HepG2 (cell line): ENCODE data around the gene PSMD5. TPM values are rescaled to one million over a fixed set of nuclear protein-coding genes. Genes with fewer than 3 reads are reported as not detected.
A peak's percentile ranks its signal among the peaks of the same experiment; 100 is the strongest.

Experiments used
- BORCS8-MEF2B ChIP-seq: sonication (generic); formaldehyde crosslinking; IDR thresholded peaks from 2 replicates; pipeline ENCODE4 v1.8.0; 2022; ENCODE audit warnings: mild to moderate bottlenecking, missing genetic modification reagents
- FOXA3 ChIP-seq: IDR thresholded peaks from 2 replicates; pipeline ENCODE4 v1.6.1; 2016; ENCODE audit warnings: missing genetic modification reagents, missing compliant biosample characterization
- FOXJ3 ChIP-seq: sonication (generic); formaldehyde crosslinking; IDR thresholded peaks from 2 replicates; pipeline ENCODE4 v1.4.0; 2020; ENCODE audit warnings: missing genetic modification reagents, mild to moderate bottlenecking, borderline replicate concordance
- HOXA3 ChIP-seq: sonication (generic); formaldehyde crosslinking; IDR thresholded peaks from 2 replicates; pipeline ENCODE4 v1.5.0; 2020; ENCODE audit warnings: missing genetic modification reagents
- JARID2 ChIP-seq: sonication (generic); formaldehyde crosslinking; IDR thresholded peaks from 2 replicates; pipeline ENCODE4 v1.8.1; 2023; ENCODE audit warnings: missing genetic modification reagents, inconsistent platforms; ENCODE audit not compliant: insufficient replicate concordance
- JUNB ChIP-seq: sonication (generic); formaldehyde crosslinking; IDR thresholded peaks from 2 replicates; pipeline ENCODE4 v1.8.0; 2022; ENCODE audit warnings: missing genetic modification reagents, mild to moderate bottlenecking, borderline replicate concordance
- KLF12 ChIP-seq: sonication (generic); formaldehyde crosslinking; IDR thresholded peaks from 2 replicates; pipeline ENCODE4 v1.4.0; 2020; ENCODE audit warnings: missing genetic modification reagents, borderline replicate concordance
- POLR2AphosphoS5 ChIP-seq: IDR thresholded peaks from 2 replicates; pipeline ENCODE4 v1.6.1; 2012; ENCODE audit warnings: low read depth, low read length
- RELA ChIP-seq: sonication (generic); formaldehyde crosslinking; IDR thresholded peaks from 2 replicates; pipeline ENCODE4 v1.4.0; 2020; ENCODE audit warnings: missing genetic modification reagents
- RNF2 ChIP-seq: fragments of 450-650 bp; conservative IDR thresholded peaks from 2 replicates; pipeline ENCODE4 v1.6.1; 2016; ENCODE audit warnings: low read depth
- SOX6 ChIP-seq, 2 experiments: fragments of 450-650 bp in 1 of 2; sonication (generic) in 1 of 2; formaldehyde crosslinking in 1 of 2; IDR thresholded peaks; 2 replicates each; pipeline versions ENCODE4 v1.4.0 to v1.6.1; 2017 to 2020; ENCODE audit warnings: antibody characterized with exemption in 1 of 2, mild to moderate bottlenecking in 1 of 2, missing genetic modification reagents in 1 of 2
- THAP8 ChIP-seq: sonication (generic); formaldehyde crosslinking; IDR thresholded peaks from 2 replicates; pipeline ENCODE4 v1.5.1; 2020; ENCODE audit warnings: missing genetic modification reagents, mild to moderate bottlenecking, borderline replicate concordance
- U2AF2 ChIP-seq: fragments of 200-400 bp; formaldehyde crosslinking; IDR thresholded peaks from 2 replicates; pipeline ENCODE4 v1.6.1; 2017; ENCODE audit warnings: low read depth, mild to moderate bottlenecking, low read length
- YY1 ChIP-seq: IDR thresholded peaks from 2 replicates; pipeline ENCODE4 v1.6.1; 2011; ENCODE audit warnings: low read length, low read depth, moderate library complexity, mild to moderate bottlenecking; ENCODE audit not compliant: insufficient read depth, insufficient replicate concordance
- ZNF615 ChIP-seq: sonication (generic); formaldehyde crosslinking; IDR thresholded peaks from 2 replicates; pipeline ENCODE4 v1.5.0; 2020; ENCODE audit warnings: mild to moderate bottlenecking, missing genetic modification reagents, borderline replicate concordance
- ZNF691 ChIP-seq: sonication (generic); formaldehyde crosslinking; IDR thresholded peaks from 2 replicates; pipeline ENCODE4 v1.4.0; 2020; ENCODE audit warnings: missing genetic modification reagents, low read depth, mild to moderate bottlenecking, borderline replicate concordance
- ZNF703 ChIP-seq: sonication (generic); formaldehyde crosslinking; IDR thresholded peaks from 2 replicates; pipeline ENCODE4 v1.5.1; 2020; ENCODE audit warnings: missing genetic modification reagents, mild to moderate bottlenecking, moderate library complexity, borderline replicate concordance
- polyA plus RNA-seq, 8 experiments: library from polyadenylated mRNA; depleted of rRNA in 3 of 8; stranded (reverse) in 7 of 8; unstranded in 1 of 8; fragments of >200 nt; fragmentation: Illumina TruSeq in 4 of 8; extraction: Trizol in 4 of 8; gene quantifications; 2 replicates each; pipeline versions ENCODE4 v1.2.1 to v1.2.3, GENCODE V29; 2011 to 2016; ENCODE audit warnings: low read depth in 4 of 8, missing spikeins in 1 of 8, mixed read lengths in 1 of 8; ENCODE audit not compliant: insufficient read depth in 1 of 8
- total RNA-seq, 5 experiments: library from RNA; depleted of rRNA; stranded (reverse); fragments of >200 nt; fragmentation: Illumina TruSeq; extraction: Trizol; gene quantifications; 2 replicates each; pipeline ENCODE4 v1.2.3, GENCODE V29; 2016; ENCODE audit warnings: low read depth in 1 of 5
- TF ChIP-seq, protein P1 (sequence below): sonication (generic); formaldehyde crosslinking; IDR thresholded peaks from 2 replicates; pipeline ENCODE4 v1.4.0; 2020; ENCODE audit warnings: missing genetic modification reagents
- TF ChIP-seq, protein P2 (sequence below): sonication (generic); formaldehyde crosslinking; IDR thresholded peaks from 2 replicates; pipeline ENCODE4 v1.5.0; 2020; ENCODE audit warnings: missing genetic modification reagents, mild to moderate bottlenecking, borderline replicate concordance
- TF ChIP-seq, protein P3 (sequence below): IDR thresholded peaks from 2 replicates; pipeline ENCODE4 v1.6.1; 2016; ENCODE audit warnings: missing compliant biosample characterization, missing genetic modification reagents, borderline replicate concordance

Gene PSMD5
- total and polyA plus RNA-seq, 2 of the 13 experiments (the other 11 are each of a cell fraction or from before 2014, with no cell fraction given) = 12.7 to 18.1 TPM

DNA sequence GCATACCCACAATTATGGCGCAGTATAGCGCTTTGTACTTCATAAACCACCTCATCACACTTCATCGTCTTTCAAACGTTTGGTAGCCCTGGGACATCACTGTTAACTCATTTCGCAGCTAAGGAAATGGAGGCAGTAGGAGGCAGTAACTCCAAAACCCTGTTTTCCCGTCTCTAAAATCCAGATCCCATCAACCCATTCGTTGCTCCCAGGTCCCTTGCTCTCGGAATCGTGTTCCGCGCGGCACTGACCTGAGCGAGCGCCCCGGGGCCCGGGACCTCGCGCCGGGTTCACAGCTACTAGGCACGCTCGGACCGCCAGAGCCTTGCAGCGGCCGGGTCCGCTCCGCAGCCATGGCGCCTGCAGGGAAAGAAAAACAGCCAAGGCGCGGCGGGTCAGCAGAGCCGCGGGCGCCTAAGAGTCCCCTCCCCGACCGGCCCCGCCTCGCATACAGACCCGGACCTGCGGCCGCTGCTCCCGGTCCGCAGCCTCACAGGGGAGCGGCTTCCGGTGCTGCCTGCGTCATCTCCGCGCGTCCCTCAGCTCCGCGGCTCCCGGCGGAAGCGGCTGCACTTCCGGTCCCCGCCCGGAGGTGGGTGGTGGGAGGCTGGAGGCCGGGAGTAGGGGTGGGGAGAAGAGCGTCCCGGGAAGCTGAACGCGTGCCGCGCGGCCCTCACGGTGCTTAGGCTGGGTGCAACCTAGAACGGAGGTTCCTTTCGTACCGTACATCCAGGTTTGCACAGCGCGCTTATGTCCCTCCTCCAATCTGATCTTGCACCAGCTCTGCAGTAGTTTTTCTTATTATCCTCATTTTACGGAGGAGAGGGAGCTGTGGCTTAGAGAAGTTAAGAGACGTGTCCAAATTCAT is 49.6 kb downstream of the PSMD5 start, which contains the start of gene FBXW2 (continued):
- TF ChIP-seq, protein P1, sequence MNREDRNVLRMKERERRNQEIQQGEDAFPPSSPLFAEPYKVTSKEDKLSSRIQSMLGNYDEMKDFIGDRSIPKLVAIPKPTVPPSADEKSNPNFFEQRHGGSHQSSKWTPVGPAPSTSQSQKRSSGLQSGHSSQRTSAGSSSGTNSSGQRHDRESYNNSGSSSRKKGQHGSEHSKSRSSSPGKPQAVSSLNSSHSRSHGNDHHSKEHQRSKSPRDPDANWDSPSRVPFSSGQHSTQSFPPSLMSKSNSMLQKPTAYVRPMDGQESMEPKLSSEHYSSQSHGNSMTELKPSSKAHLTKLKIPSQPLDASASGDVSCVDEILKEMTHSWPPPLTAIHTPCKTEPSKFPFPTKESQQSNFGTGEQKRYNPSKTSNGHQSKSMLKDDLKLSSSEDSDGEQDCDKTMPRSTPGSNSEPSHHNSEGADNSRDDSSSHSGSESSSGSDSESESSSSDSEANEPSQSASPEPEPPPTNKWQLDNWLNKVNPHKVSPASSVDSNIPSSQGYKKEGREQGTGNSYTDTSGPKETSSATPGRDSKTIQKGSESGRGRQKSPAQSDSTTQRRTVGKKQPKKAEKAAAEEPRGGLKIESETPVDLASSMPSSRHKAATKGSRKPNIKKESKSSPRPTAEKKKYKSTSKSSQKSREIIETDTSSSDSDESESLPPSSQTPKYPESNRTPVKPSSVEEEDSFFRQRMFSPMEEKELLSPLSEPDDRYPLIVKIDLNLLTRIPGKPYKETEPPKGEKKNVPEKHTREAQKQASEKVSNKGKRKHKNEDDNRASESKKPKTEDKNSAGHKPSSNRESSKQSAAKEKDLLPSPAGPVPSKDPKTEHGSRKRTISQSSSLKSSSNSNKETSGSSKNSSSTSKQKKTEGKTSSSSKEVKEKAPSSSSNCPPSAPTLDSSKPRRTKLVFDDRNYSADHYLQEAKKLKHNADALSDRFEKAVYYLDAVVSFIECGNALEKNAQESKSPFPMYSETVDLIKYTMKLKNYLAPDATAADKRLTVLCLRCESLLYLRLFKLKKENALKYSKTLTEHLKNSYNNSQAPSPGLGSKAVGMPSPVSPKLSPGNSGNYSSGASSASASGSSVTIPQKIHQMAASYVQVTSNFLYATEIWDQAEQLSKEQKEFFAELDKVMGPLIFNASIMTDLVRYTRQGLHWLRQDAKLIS = no peak
- TF ChIP-seq ZNF703 (CRISPR knock-in tag) (peak; percentile 25; the same call in 1 of the 2 replicates), ZNF615 (CRISPR knock-in tag) (no peak; the same call in 1 of the 2 replicates), YY1 (peak; percentile 81), RNF2 (no peak), HOXA3 (CRISPR knock-in tag) (peak; percentile 98), BORCS8-MEF2B (CRISPR knock-in tag) (peak; percentile 85), ZNF691 (CRISPR knock-in tag) (peak; percentile 83; the same call in 1 of the 2 replicates), KLF12 (peak; percentile 85), U2AF2 (no peak), JUNB (no peak), SOX6 (IDR thresholded peaks at IDR 0.05) (no peak), SOX6 (CRISPR knock-in tag; IDR thresholded peaks at IDR 0.05) (peak; percentile 83), FOXA3 (CRISPR knock-in tag) (peak; percentile 82), RELA (CRISPR knock-in tag) (no peak), FOXJ3 (peak; percentile 50; the same call in 1 of the 2 replicates), POLR2AphosphoS5 (peak; percentile 95), JARID2 (CRISPR knock-in tag) (peak; percentile 36), THAP8 (CRISPR knock-in tag) (no peak)
- TF ChIP-seq, protein P2, sequence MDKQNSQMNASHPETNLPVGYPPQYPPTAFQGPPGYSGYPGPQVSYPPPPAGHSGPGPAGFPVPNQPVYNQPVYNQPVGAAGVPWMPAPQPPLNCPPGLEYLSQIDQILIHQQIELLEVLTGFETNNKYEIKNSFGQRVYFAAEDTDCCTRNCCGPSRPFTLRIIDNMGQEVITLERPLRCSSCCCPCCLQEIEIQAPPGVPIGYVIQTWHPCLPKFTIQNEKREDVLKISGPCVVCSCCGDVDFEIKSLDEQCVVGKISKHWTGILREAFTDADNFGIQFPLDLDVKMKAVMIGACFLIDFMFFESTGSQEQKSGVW (CRISPR knock-in tag) = no peak
- TF ChIP-seq, protein P3, sequence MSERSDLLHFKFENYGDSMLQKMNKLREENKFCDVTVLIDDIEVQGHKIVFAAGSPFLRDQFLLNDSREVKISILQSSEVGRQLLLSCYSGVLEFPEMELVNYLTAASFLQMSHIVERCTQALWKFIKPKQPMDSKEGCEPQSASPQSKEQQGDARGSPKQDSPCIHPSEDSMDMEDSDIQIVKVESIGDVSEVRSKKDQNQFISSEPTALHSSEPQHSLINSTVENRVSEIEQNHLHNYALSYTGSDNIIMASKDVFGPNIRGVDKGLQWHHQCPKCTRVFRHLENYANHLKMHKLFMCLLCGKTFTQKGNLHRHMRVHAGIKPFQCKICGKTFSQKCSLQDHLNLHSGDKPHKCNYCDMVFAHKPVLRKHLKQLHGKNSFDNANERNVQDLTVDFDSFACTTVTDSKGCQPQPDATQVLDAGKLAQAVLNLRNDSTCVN (CRISPR knock-in tag) = peak; percentile 68; the same call in 1 of the 2 replicates
